Karpas-422 (cell line): Measurements from ENCODE around the gene PTCD1. TPM values are rescaled to one million over a fixed set of nuclear protein-coding genes. Genes with fewer than 3 reads are reported as not detected.

Source experiments
- DNase-seq: peaks from one replicate; pipeline ENCODE4 v3.0.0-alpha.2; 2015
- H2AFZ ChIP-seq: fragments of 200-600 bp; sonication (generic); 2 replicates; pipeline ENCODE4 v1.6.1; 2014; ENCODE audit warnings: antibody characterized with exemption, low read length, mixed read lengths
- H3K27ac ChIP-seq: fragments of 200-600 bp; sonication (generic); 2 replicates; pipeline ENCODE4 v1.5.1; 2014; ENCODE audit warnings: mild to moderate bottlenecking, low read length, moderate library complexity
- H3K27me3 ChIP-seq: fragments of 200-600 bp; sonication (generic); 2 replicates; pipeline ENCODE4 v1.6.1; 2014; ENCODE audit warnings: low read length, mixed read lengths
- H3K36me3 ChIP-seq: fragments of 200-600 bp; sonication (generic); 2 replicates; pipeline ENCODE4 v1.6.1; 2014; ENCODE audit warnings: low read length, mixed read lengths; ENCODE audit not compliant: insufficient read depth
- H3K4me1 ChIP-seq: fragments of 200-600 bp; sonication (generic); 2 replicates; pipeline ENCODE4 v1.6.1; 2014; ENCODE audit warnings: mild to moderate bottlenecking, low read length, mixed read lengths
- H3K4me2 ChIP-seq: fragments of 200-600 bp; sonication (generic); 2 replicates; pipeline ENCODE4 v1.6.1; 2014; ENCODE audit warnings: low read length, low read depth, mild to moderate bottlenecking; ENCODE audit not compliant: poor library complexity, severe bottlenecking
- H3K4me3 ChIP-seq: fragments of 200-600 bp; sonication (generic); 2 replicates; pipeline ENCODE4 v1.5.1; 2014; ENCODE audit warnings: mild to moderate bottlenecking, antibody characterized with exemption, low read length, mixed read lengths
- H3K79me2 ChIP-seq: fragments of 200-600 bp; sonication (generic); 2 replicates; pipeline ENCODE4 v1.6.1; 2014; ENCODE audit warnings: mild to moderate bottlenecking, low read length, mixed read lengths
- H3K9ac ChIP-seq: fragments of 200-600 bp; sonication (generic); 2 replicates; pipeline ENCODE4 v1.6.0; 2014; ENCODE audit warnings: low read length
- H3K9me2 ChIP-seq: fragments of 200-600 bp; sonication (generic), shearing (Covaris generic); replicated peaks from 2 replicates; pipeline ENCODE4 v1.6.0; 2014; ENCODE audit warnings: mild to moderate bottlenecking, low read length, moderate library complexity; ENCODE audit not compliant: insufficient read depth
- H3K9me3 ChIP-seq: fragments of 300-700, 200-600 bp; sonication (generic); 2 replicates; pipeline ENCODE4 v1.6.1; 2014; ENCODE audit warnings: low read length, mixed read lengths
- H4K20me1 ChIP-seq: fragments of 200-600 bp; sonication (generic); 2 replicates; pipeline ENCODE4 v1.6.1; 2014; ENCODE audit warnings: mild to moderate bottlenecking, antibody characterized with exemption, low read length, low read depth; ENCODE audit not compliant: insufficient read depth
- total RNA-seq: library from RNA; depleted of rRNA; stranded (reverse); fragments of >200 nt; shearing (Covaris generic); gene quantifications from 2 replicates; pipeline ENCODE4 v1.2.3, GENCODE V29; 2014; ENCODE audit warnings: low replicate concordance

The PTCD1 gene
- total RNA-seq, 1 experiment from 2014 or later: 2.5 TPM

GRCh38 chr7:99409806-99410205 lies 28.8 kb downstream of the PTCD1 start:
- Histone ChIP-seq H4K20me1 (peaks cover 30% of the 10 kb centered on the region), H3K27me3 (no peaks in the 10 kb centered on the region), H3K9me3 (no peaks in the 10 kb centered on the region), H3K79me2 (peaks cover 63% of the 10 kb centered on the region), H3K4me2 (peak overlapping the region; percentile 98), H2AFZ (no peak overlapping the region), H3K36me3 (peaks cover 18% of the 10 kb centered on the region), H3K9ac (peak overlapping the region; percentile 99), H3K4me3 (peak overlapping the region; percentile 97), H3K9me2 (no peaks in the 10 kb centered on the region), H3K4me1 (peaks cover 30% of the 10 kb centered on the region), H3K27ac (no peak overlapping the region; the same call in 1 of the 2 replicates)
- DNase-seq: no peak

GRCh38 chr7:99409192-99409572 lies 29.4 kb downstream of the PTCD1 start:
- Histone ChIP-seq H3K79me2 (peaks cover 69% of the 10 kb centered on the region), H3K36me3 (peaks cover 17% of the 10 kb centered on the region), H3K9me3 (no peaks in the 10 kb centered on the region), H3K27me3 (no peaks in the 10 kb centered on the region), H3K4me1 (peaks cover 30% of the 10 kb centered on the region), H3K9me2 (no peaks in the 10 kb centered on the region), H3K4me3 (peak overlapping the region; percentile 97), H3K9ac (peak overlapping the region; percentile 99), H2AFZ (peak overlapping the region; percentile 96; the same call in 1 of the 2 replicates), H4K20me1 (peaks cover 30% of the 10 kb centered on the region), H3K4me2 (peak overlapping the region; percentile 98), H3K27ac (peak overlapping the region; percentile 86)
- peak; percentile 66 for DNase-seq

- Histone ChIP-seq H3K4me3 (peak within 1 kb of the TSS; percentile 97), H3K4me2 (peak within 1 kb of the TSS; percentile 98), H3K4me1 (peaks cover 30% of the 10 kb centered on the region), H3K36me3 (peaks cover 17% of the 10 kb centered on the region), H3K9ac (peak within 1 kb of the TSS; percentile 99), H3K9me3 (no peaks in the 10 kb centered on the region), H2AFZ (peak within 1 kb of the TSS; percentile 96), H3K79me2 (peaks cover 73% of the 10 kb centered on the region), H4K20me1 (peaks cover 30% of the 10 kb centered on the region), H3K9me2 (no peaks in the 10 kb centered on the region), H3K27ac (peak within 1 kb of the TSS; percentile 86), H3K27me3 (no peaks in the 10 kb centered on the region)
- DNase-seq: peak; percentile 97
These were observed 30.0 kb downstream of the PTCD1 start, which contains the start of the genes BUD31 and PDAP1 for GRCh38 chr7:99408379-99409191. Gene BUD31, plus strand, starts transcription at chr7:99408969. Its CDS starts 2,124 bp downstream, at chr7:99411093. Gene PDAP1, minus strand, starts transcription at chr7:99408597. Its CDS starts 49 bp downstream, at chr7:99408548.

GRCh38 chr7:99407872-99408378 lies 30.7 kb downstream of the PTCD1 start:
- Histone ChIP-seq H3K9me3 (no peaks in the 10 kb centered on the region), H3K27ac (peak overlapping the region; percentile 86), H3K4me2 (peak overlapping the region; percentile 98), H4K20me1 (peaks cover 30% of the 10 kb centered on the region), H3K27me3 (no peaks in the 10 kb centered on the region), H3K9me2 (no peaks in the 10 kb centered on the region), H3K4me3 (peak overlapping the region; percentile 97), H3K36me3 (peaks cover 17% of the 10 kb centered on the region), H3K4me1 (peaks cover 30% of the 10 kb centered on the region), H3K79me2 (peaks cover 78% of the 10 kb centered on the region), H3K9ac (peak overlapping the region; percentile 99), H2AFZ (peak overlapping the region; percentile 96)
- DNase-seq: peak; percentile 62

GRCh38 chr7:99406557-99406956 lies 32.0 kb downstream of the PTCD1 start:
- H3K4me2 ChIP-seq: peak overlapping the region; percentile 98
- H2AFZ ChIP-seq: no peak overlapping the region
- peaks cover 30% of the 10 kb centered on the region for H3K4me1 ChIP-seq
- peaks cover 30% of the 10 kb centered on the region for H4K20me1 ChIP-seq
- peak overlapping the region; percentile 86 for H3K27ac ChIP-seq
- no peaks in the 10 kb centered on the region for H3K27me3 ChIP-seq
- H3K9me3 ChIP-seq: no peaks in the 10 kb centered on the region
- peaks cover 80% of the 10 kb centered on the region for H3K79me2 ChIP-seq
- H3K9me2 ChIP-seq: no peaks in the 10 kb centered on the region
- no peak for DNase-seq
- peaks cover 17% of the 10 kb centered on the region for H3K36me3 ChIP-seq
- peak overlapping the region; percentile 99 for H3K9ac ChIP-seq
- peak overlapping the region; percentile 97 for H3K4me3 ChIP-seq

GRCh38 chr7:99404977-99405320 lies 33.6 kb downstream of the PTCD1 start:
- Histone ChIP-seq H3K36me3 (peaks cover 8% of the 10 kb centered on the region), H4K20me1 (peaks cover 32% of the 10 kb centered on the region)

GRCh38 chr7:99404235-99404976 lies 34.2 kb downstream of the PTCD1 start:
- Histone ChIP-seq H3K27me3 (no peaks in the 10 kb centered on the region), H3K9ac (no peak overlapping the region), H3K4me1 (peaks cover 17% of the 10 kb centered on the region), H2AFZ (no peak overlapping the region), H3K4me3 (no peak overlapping the region), H3K27ac (no peak overlapping the region), H3K4me2 (no peak overlapping the region), H3K36me3 (peaks cover 8% of the 10 kb centered on the region), H3K79me2 (peaks cover 62% of the 10 kb centered on the region), H4K20me1 (peaks cover 26% of the 10 kb centered on the region; the same call in 1 of the 2 replicates), H3K9me2 (no peaks in the 10 kb centered on the region), H3K9me3 (no peaks in the 10 kb centered on the region)
- DNase-seq: no peak

More at GRCh38 chr7:99404977-99405320, 33.6 kb downstream of the PTCD1 start:
- H3K9ac ChIP-seq: no peak overlapping the region
- H3K9me3 ChIP-seq: no peaks in the 10 kb centered on the region
- no peaks in the 10 kb centered on the region for H3K9me2 ChIP-seq
- H2AFZ ChIP-seq: no peak overlapping the region
- no peak for DNase-seq
- no peak overlapping the region for H3K4me2 ChIP-seq
- no peak overlapping the region for H3K4me3 ChIP-seq
- peaks cover 21% of the 10 kb centered on the region for H3K4me1 ChIP-seq
- peaks cover 67% of the 10 kb centered on the region for H3K79me2 ChIP-seq
- H3K27ac ChIP-seq: no peak overlapping the region
- no peaks in the 10 kb centered on the region for H3K27me3 ChIP-seq

- Histone ChIP-seq H3K9me2 (no peaks in the 10 kb centered on the region), H2AFZ (no peak overlapping the region), H4K20me1 (peaks cover 26% of the 10 kb centered on the region; the same call in 1 of the 2 replicates), H3K27ac (no peak overlapping the region), H3K4me1 (peaks cover 17% of the 10 kb centered on the region), H3K27me3 (no peaks in the 10 kb centered on the region), H3K9me3 (no peaks in the 10 kb centered on the region), H3K36me3 (peaks cover 8% of the 10 kb centered on the region), H3K9ac (no peak overlapping the region), H3K4me3 (no peak overlapping the region), H3K79me2 (peaks cover 55% of the 10 kb centered on the region), H3K4me2 (no peak overlapping the region)
- DNase-seq: no peak
These were observed 34.8 kb downstream of the PTCD1 start for GRCh38 chr7:99403764-99404163.
